GM12872 (cell line): ENCODE measurements around the gene PDZD2.

ENCODE experiments used
- CTCF ChIP-seq: IDR thresholded peaks from 3 replicates; pipeline ENCODE4 v1.5.1; 2011; ENCODE audit warnings: low read depth, mild to moderate bottlenecking, low read length, moderate library complexity; ENCODE audit not compliant: insufficient read depth

PDZD2 gene

DNA sequence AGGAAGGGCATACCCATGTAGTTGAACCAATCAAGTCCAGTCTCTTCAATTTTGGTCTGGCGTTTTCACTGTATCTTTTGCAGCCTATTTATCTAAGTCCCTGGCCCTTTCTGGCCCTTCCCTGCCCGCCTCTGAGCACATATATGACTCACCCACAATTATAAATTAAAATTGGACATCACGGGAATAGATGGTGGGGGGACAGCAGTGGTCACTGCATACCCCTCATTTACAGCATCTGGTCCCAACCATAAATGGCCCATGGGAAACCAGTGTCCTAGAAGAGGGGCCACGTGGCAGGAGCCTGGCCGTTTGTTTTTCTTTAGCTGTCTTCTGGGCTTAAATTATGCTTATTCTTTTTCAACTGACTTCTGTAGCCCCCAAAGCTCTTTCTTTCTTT lies 69.2 kb downstream of the PDZD2 start:
- no peak for TF ChIP-seq CTCF

- TF ChIP-seq CTCF = no peak
Observed at GRCh38 chr5:31711363-31711762, 72.4 kb downstream of the PDZD2 start.

- no peak for TF ChIP-seq CTCF
Observed at GRCh38 chr5:31711935-31712592, 73.1 kb downstream of the PDZD2 start.

GRCh38 chr5:31717561-31717960 lies 78.6 kb downstream of the PDZD2 start:
- no peak for TF ChIP-seq CTCF

- no peak for TF ChIP-seq CTCF
Observed at GRCh38 chr5:31720004-31720403, 81.1 kb downstream of the PDZD2 start.

DNA sequence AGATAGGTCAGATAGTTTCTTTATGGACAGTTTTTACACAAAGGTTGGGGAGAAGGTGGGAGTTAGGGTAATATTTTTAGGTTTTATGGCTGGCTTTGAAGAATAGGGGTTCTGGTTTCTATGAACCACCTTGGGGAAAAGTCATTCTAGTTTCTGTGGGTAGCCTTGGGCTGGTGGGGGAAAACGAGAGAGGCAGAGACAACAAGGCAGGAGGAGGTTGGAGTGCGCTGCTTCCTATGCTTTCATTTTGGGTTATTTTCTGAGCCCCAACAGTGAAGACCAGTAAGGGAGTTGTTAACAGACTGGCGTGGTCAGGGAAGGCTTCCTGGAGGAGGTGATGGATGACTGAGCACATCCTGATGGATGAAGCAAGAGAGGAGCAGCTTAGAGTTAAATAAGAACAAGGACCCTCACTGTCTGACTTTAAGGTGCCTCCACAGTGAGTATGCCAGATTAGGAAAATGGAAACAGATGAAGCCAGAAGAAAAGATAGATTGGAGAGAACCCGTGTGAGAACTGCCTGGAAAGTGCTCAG lies 81.9 kb downstream of the PDZD2 start:
- no peak for TF ChIP-seq CTCF

DNA sequence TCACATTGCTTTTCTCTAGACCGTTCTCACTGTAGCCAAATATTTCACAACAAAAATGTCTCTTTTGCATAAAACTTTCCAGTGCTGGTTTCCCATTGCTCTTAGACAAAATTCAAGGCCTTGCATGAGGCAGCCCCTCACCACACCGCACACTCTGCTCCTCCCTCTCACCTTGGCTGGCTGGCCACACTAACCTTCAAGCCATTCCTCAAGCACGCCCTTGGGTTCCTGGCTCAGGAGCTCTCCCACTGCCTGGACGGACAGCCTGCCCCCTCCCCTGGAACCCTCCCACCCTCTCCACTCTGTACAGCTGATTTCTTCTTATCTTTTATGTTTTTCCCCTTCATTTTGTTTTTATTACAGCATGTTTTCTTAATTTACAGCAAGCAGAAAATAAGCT lies 83.2 kb downstream of the PDZD2 start:
- no peak for TF ChIP-seq CTCF
